Ascending aorta (tissue), 2 donors: ENCODE data around the gene APOB. TPM values are rescaled to one million over a fixed set of nuclear protein-coding genes. Genes with fewer than 3 reads are reported as not detected.

Experiments used
- DNase-seq, 2 donors: peaks; one replicate each; pipeline ENCODE4 v3.0.0-alpha.2; 2019; ENCODE audit warnings: low spot score in 2 of 2
- H3K27ac ChIP-seq, 2 donors: fragments of 200-600 bp; sonication (generic); one replicate each; pipeline ENCODE4 v1.5.1; 2016 to 2017; ENCODE audit warnings: mild to moderate bottlenecking in 1 of 2
- H3K27me3 ChIP-seq: fragments of 200-600 bp; sonication (generic); one replicate; pipeline ENCODE4 v1.5.1; 2017
- H3K36me3 ChIP-seq, 2 donors: fragments of 200-600 bp; sonication (generic); one replicate each; pipeline ENCODE4 v1.5.1; 2016
- H3K4me1 ChIP-seq, 2 donors: fragments of 200-600 bp; sonication (generic); one replicate each; pipeline ENCODE4 v1.5.1; 2016 to 2017; ENCODE audit warnings: mild to moderate bottlenecking in 1 of 2
- H3K4me3 ChIP-seq, 2 donors: fragments of 200-600 bp; sonication (generic); one replicate each; pipeline ENCODE4 v1.5.1; 2016 to 2017; ENCODE audit warnings: mild to moderate bottlenecking in 1 of 2
- H3K9me3 ChIP-seq, 2 donors: fragments of 200-600 bp; sonication (generic); one replicate each; pipeline ENCODE4 v1.5.1; 2016
- CTCF ChIP-seq, 3 experiments: fragments of 200-600 bp in 2 of 3; fragments of 450-650 bp in 1 of 3; sonication (generic) in 2 of 3; IDR thresholded peaks; one replicate each; pipeline ENCODE4 v1.5.1; 2016 to 2019; ENCODE audit warnings: antibody characterized with exemption in 3 of 3, mild to moderate bottlenecking in 1 of 3, moderate library complexity in 1 of 3
- intact Hi-C: fragments of 100-400 bp; cut with DNase I; formaldehyde crosslinking; loops from one replicate; pipeline ENCODE4 v1.15.1; 2023
- total RNA-seq: library from RNA; depleted of rRNA; stranded (reverse); fragments of >200 nt; gene quantifications from one replicate; pipeline ENCODE4 v1.1.0, GENCODE V29; 2016

Gene APOB
- total RNA-seq, 1 donor from 2014 or later: 8.5 TPM

- intact Hi-C loops: loop anchor here (1.0 to 5.0 kb wide), 7 partner anchors 76 to 302 kb away; partner anchors contain the start of gene LDAH
- H3K36me3 ChIP-seq: no peaks in the 10 kb centered on the region
- H3K4me3 ChIP-seq: no peak overlapping the region
- no peaks in the 10 kb centered on the region for H3K9me3 ChIP-seq
- DNase-seq: peak in 1 of 2 donors; percentile 80
- H3K4me1 ChIP-seq: peaks cover 8 to 18% of the 10 kb centered on the region in 2 donors
- peak; percentile 72 to 83 (median 83) for TF ChIP-seq CTCF (IDR thresholded peaks at IDR 0.05)
- peak overlapping the region in 1 of 2 donors; percentile 69 for H3K27ac ChIP-seq
- H3K27me3 ChIP-seq: no peaks in the 10 kb centered on the region
Measured at GRCh38 chr2:20962939-20963557, 80.8 kb downstream of the APOB start.

GRCh38 chr2:20961858-20962257 lies 82.0 kb downstream of the APOB start:
- H3K4me1 ChIP-seq: peaks cover 8 to 18% of the 10 kb centered on the region in 2 donors
- H3K4me3 ChIP-seq: no peak overlapping the region
- peak overlapping the region in 1 of 2 donors; percentile 69 for H3K27ac ChIP-seq
- no peak for TF ChIP-seq CTCF (IDR thresholded peaks at IDR 0.05)
- H3K9me3 ChIP-seq: no peaks in the 10 kb centered on the region
- no peaks in the 10 kb centered on the region for H3K27me3 ChIP-seq
- H3K36me3 ChIP-seq: no peaks in the 10 kb centered on the region
- DNase-seq: peak in 1 of 2 donors; percentile 85
- intact Hi-C loops: loop anchor here (2.0 to 5.0 kb wide), 6 partner anchors 77 to 301 kb away; partner anchors contain the start of gene LDAH

- DNase-seq: no peak
- H3K4me1 ChIP-seq: peaks cover 8 to 11% of the 10 kb centered on the region in 2 donors
- no peaks in the 10 kb centered on the region for H3K36me3 ChIP-seq
- intact Hi-C loops: loop anchor here (5.0 kb wide), 1 partner anchor 138 kb away; the partner anchor contains the start of gene LDAH
- H3K9me3 ChIP-seq: no peaks in the 10 kb centered on the region
- no peak overlapping the region for H3K4me3 ChIP-seq
- no peaks in the 10 kb centered on the region for H3K27me3 ChIP-seq
- no peak overlapping the region for H3K27ac ChIP-seq
- TF ChIP-seq CTCF (IDR thresholded peaks at IDR 0.05): no peak
Measured at GRCh38 chr2:20960003-20960402, 83.9 kb downstream of the APOB start.

- Histone ChIP-seq H3K36me3 (no peaks in the 10 kb centered on the region), H3K4me1 (peaks cover 8 to 11% of the 10 kb centered on the region in 2 donors), H3K9me3 (no peaks in the 10 kb centered on the region), H3K27me3 (no peaks in the 10 kb centered on the region), H3K4me3 (no peak overlapping the region), H3K27ac (no peak overlapping the region)
- DNase-seq: no peak
- intact Hi-C loops: no loop called here
- no peak for TF ChIP-seq CTCF (IDR thresholded peaks at IDR 0.05)
Measured at GRCh38 chr2:20959252-20959651, 84.6 kb downstream of the APOB start.

- intact Hi-C loops: no loop called here
- Histone ChIP-seq H3K4me3 (no peak overlapping the region), H3K9me3 (no peaks in the 10 kb centered on the region), H3K36me3 (no peaks in the 10 kb centered on the region), H3K27me3 (no peaks in the 10 kb centered on the region), H3K4me1 (peaks cover 8 to 11% of the 10 kb centered on the region in 2 donors), H3K27ac (no peak overlapping the region)
- no peak for TF ChIP-seq CTCF (IDR thresholded peaks at IDR 0.05)
- DNase-seq: no peak
Measured at GRCh38 chr2:20957788-20958525, 85.9 kb downstream of the APOB start.
